Skin epidermis (tissue), 12 donors: ENCODE measurements around the gene TLE3.
"Not testable (repeated sequence)": the region's sequence is repeated elsewhere in the genome, so short reads cannot be mapped to it uniquely, and the experiment has no call there.

Experiments
- H3K27ac ChIP-seq, 21 experiments: fragments of 200-600 bp; sonication (generic) in 11 of 21; one replicate each; pipeline ENCODE4 v1.5.0; 2020; ENCODE audit warnings: mild to moderate bottlenecking in 3 of 21, inconsistent platforms in 2 of 21, moderate library complexity in 2 of 21
- H3K4me3 ChIP-seq, 7 experiments: fragments of 200-600 bp; sonication (generic) in 2 of 7; one replicate each; pipeline ENCODE4 v1.5.0; 2020; ENCODE audit warnings: inconsistent platforms in 2 of 7, mild to moderate bottlenecking in 2 of 7, moderate library complexity in 1 of 7

TLE3 gene

DNA sequence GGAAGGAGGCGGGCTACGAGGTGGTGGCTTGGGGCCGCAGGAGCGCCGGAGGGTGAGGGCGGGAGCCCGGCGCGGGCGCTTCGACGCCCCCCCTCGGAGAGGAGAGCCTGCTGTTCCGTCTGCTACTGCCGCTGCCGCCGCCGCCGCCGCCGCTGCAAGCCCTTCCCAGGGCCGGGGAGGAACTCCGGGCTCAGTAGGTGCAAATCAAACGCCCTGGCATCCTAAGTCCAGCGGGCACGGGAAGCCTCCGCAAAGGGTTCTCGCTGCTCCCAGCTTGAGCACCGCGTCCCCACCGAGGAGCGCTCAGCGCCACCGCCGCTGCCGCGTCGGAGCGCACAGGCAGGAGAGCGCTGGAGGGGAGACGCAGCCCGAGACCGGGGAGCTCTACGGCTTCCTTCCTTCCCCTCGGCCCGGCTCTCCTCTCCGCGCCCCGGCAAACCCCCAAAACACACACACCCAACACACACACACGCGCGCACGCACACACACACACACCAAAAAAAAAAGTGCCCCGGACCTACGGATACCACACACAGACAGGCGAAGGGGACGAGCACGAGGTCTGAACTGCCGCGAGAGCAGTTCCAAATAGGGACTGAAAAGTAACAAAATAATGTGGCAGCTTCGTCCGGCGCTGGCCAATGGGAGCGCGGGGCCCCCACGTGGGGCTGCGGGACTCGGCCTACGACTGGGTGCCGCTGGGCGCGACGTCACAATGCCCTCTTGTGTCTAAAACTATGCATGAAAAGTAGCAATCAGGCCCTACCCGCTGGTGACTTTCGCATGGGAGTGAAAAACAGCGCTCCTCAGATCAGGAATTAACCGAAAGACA, at the start of gene TLE3:
Gene TLE3 (minus strand): TSS at position 597 of the 832 bp plus-strand sequence. CDS start 1,119 bp downstream, outside the sequence.
- Histone ChIP-seq H3K27ac (peak within 1 kb of the TSS; percentile 80 to 99 (median 96)), H3K4me3 (peak within 1 kb of the TSS; percentile 58 to 91 (median 86))

DNA sequence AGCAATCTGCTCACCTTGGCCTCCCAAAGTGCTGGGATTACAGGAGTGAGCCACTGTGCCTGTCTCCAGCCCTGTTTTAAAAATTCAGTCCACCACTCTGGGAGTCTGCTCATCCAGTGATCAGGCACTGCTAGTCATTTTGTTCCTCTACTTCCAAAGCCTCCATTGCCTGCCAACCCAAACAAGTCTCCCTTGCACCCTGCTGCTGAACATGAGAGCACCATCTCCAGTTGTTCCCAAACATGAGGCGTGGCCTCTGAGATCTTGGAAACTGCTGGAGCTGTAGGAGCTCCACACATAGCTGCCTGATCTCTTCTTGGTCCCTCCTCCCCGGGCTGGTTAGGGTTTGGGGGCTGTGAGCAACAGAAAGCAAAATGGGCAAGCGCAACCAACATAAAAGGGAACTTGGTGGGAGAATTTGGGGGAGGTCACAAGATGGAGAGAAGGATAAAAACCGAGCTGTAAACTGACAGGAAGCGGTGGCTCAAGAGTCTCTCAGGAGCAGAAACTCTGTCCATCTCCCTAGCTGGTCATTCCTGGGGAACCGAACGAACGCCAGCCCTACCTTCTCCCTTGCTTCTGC, 49.6 kb upstream of the TLE3 start:
- H3K4me3 ChIP-seq = no peak overlapping the region
- no peak overlapping the region for H3K27ac ChIP-seq

DNA sequence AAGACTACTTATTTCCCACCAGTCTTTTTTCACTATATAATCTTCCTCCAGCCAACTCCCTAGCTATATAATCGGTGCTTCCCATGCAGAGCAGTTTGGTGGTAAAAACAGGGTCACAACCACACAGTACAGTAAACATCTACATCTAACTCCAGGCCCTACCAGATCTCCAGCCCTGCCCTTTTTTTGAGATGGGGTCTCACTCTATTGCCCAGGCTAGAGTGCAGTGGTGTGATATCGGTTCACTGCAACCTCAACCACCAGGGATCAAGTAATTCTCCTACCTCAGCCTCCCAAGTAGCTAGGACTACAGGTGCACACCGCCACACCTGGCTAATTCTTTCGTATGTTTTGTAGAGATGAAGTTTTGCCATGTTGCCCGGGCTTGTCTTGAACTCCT, 49.1 kb upstream of the TLE3 start:
- Histone ChIP-seq H3K27ac (no peak overlapping the region), H3K4me3 (no peak overlapping the region)

DNA sequence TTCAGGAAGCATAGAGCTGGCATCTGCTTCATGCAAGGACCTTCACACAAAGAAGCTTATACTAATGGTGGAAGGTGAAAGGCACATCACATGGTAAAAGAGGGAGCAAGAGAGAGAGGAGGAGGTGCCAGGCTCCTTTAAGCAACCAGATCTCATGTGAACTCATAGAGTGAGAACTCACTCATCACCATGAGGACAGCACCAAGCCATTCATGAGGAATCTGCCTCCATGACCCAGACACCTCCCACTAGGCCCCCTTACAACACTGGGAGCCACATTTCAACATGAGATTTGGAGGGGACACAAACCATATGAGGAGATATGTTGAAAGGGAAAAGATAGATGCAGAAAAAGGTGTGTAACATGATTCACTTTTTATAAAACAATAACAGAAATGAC, 48.4 kb upstream of the TLE3 start:
- Histone ChIP-seq H3K4me3 (no peak overlapping the region), H3K27ac (no peak overlapping the region)

DNA sequence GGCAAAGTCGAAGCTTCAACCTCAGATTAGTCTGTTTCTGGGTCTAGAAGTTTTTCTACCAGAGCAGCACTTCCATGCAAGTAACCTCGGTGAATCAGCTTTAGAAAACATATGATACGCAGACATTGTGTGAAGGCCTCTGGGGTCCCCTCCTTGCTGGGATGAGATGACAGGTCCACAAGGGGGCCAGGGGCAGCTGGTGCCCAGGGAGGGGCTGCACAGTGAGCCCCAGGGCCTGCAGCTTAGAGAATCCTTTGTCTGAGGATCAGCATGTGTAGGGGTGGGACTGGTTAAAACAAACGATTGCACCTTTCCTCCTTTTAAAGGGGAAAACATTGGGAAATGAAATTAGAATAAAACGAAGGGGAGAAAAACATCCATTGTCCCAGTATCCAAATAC, 47.5 kb upstream of the TLE3 start:
- no peak overlapping the region for H3K4me3 ChIP-seq
- H3K27ac ChIP-seq = no peak overlapping the region

DNA sequence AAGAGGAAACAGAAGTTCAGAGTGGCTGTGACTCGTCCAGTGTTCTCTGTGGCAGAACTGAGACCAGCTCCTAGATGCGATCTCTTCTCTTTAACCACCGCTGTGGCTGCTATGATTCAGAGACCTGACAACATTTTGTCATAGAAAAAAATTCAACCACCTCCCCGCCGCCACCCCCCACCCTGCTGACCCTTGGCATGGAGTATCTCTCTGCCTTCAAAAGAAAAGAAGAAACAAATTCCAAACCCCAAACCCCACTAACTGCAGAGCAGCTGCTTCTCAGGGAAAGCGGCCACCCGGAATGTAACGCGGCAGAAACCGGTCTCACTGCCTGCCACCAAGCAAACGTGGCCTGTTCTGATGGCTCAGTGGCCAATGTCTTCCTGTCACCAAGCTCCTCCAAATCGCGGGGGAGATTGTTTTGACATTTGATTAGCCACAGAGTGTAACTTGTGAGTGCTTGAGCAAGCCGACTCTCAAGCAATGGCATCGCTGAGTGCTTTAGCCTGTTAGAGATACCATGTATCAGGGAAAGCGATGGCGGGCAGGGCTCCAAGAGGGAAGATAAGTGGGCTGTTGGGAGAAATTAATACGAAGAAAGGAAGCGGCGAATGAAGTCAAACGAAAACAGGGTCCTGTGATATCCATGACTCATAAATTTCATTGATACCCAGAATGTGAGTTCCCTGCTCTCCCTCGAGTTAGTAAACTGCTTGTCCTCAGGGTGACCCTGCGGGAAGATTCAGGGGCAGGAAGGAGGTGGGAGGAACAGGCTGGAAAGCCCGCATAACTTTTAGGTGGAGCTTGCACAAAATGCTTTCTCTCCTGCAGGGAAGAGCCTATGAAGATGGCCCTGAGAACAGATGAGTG, 44.8 kb upstream of the TLE3 start:
- Histone ChIP-seq H3K4me3 (no peak overlapping the region), H3K27ac (peak overlapping the region in 1 of 21 experiments; percentile 52)

DNA sequence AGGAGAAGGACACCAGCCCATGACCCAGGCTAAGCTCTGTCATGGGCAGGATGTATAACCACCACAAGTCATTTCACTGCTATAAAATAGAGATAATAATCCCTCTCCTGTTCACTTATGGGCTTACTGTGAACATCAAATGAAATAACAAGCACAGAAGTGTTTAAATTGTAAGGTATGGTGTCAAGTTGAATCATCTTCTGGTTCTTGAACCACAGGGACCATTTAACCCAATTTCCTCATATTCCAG, 44.3 kb upstream of the TLE3 start:
- H3K4me3 ChIP-seq = no peak overlapping the region
- peak overlapping the region in 2 of 21 experiments; percentile 25 to 52 for H3K27ac ChIP-seq

DNA sequence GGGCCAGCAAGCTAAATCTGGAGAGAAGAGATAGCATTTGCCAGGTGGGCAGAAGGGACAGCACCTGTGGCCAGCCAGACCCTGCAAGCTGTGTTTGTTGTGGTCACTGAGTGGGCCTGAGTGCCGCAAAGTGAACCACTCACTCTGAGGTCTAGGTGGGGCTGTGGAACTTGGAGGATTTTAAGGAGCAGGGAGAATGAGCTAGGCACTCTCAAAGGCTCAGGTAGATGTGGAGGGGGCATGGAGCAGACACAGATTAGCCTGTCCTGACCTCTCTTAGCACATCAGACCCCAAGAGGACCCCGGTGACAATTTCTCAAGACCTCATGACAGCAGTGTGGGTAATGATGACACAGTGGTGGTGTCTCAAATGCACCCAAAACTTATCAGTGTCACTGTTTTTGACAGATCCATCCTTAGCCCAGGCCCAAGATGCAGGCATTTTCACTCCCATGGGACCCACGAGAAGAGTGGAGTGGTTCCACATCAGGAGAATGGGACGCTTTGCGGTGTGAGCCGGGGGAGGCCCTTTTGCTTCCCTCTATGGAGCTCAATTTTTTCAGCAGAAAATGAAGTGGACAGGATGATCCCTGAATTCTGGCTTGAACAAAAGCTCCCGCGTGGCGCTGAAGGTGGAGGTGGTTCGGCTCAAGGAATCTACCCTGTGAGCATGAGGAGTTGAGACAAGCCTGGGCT, 43.8 kb upstream of the TLE3 start:
- Histone ChIP-seq H3K27ac (peak overlapping the region in 2 of 21 experiments; percentile 4 to 25), H3K4me3 (no peak overlapping the region)

DNA sequence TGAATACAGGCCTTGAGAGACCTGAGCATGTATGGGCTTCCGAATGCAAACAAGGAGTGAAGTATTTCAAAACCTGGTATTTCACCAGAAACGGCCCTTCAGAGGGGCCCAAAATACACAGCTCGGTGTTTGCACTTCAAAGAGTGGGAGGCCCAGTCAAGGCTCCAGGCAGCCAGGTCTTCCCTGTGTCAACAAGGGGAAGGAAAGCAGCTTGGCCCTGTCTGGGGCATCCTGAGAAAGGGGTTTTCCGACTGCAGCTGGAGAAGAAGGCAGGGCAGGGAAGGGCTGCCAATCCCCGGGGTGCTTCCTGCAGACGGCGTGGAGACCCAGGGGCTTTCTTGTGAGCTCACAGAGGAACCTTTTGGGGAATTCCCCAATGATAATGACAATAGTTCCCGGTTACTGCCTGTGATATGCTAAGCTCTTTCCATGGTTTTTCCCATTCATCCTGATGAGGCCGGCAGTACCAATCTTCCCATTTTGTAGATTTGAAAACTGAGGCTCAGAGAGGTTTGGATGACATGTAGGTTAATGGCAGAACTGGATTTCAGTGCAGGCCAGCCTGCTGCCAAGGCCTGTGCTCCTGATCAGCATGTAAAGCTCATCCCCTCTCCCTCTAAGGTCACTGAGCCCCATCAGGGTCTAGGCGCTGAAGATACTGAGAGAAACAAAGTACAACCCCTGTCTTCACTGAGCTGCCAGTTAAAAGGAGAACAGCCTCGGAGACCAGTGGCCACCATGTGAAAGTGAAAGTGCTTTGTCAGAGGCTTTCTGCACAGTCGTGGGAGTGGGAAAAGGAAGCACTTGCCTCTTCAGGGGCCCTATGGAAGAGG, 43.0 kb upstream of the TLE3 start:
- peak overlapping the region in 4 of 21 experiments; percentile 2 to 49 (median 4) for H3K27ac ChIP-seq
- no peak overlapping the region for H3K4me3 ChIP-seq

DNA sequence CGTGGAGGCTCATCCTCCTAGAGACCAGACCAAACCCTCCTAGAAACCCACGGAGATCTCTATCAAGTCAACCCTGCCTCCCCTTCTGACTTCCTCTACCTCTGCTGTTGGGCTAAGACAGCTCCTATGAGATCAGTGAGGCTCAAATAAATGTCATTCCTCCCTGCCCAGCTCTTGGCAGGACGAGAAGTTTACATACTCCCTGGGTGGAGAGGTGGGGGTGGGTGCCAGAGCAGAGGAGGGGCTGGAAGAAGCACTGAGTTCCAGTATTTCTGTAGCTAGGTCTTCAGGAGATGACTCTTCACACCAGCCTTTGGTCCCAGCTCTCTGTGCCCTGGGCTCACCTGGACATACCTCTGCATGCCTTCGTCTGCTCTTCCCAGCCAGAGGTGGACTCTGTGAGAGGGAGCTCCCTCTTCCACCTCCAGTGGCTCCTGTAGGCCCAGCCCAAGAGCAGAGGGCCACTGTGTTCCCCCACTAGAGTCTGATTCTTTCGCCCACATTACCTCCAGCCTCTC, 42.4 kb upstream of the TLE3 start:
- Histone ChIP-seq H3K4me3 (no peak overlapping the region), H3K27ac (peak overlapping the region in 2 of 21 experiments; percentile 2 to 49)

DNA sequence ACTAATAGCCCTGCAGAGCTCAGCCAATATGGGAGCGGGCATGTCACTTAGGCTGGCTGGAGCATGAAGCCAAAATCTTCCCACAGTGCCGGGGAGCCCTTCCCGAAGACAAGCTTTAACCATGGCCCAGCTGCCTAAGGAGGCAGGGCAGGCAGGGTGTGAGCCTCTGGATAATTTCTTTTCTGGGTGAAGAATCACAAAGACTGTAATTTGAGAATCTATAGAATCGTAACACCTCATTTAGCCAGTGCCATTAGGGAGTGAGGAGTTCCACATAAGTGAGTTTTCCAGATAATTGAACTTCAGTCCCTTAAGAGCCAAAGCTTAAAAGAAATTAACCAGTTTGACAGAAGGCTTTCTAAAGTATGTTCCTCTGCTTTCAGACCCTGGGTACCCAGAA, 40.2 kb upstream of the TLE3 start:
- Histone ChIP-seq H3K4me3 (no peak overlapping the region), H3K27ac (no peak overlapping the region)

DNA sequence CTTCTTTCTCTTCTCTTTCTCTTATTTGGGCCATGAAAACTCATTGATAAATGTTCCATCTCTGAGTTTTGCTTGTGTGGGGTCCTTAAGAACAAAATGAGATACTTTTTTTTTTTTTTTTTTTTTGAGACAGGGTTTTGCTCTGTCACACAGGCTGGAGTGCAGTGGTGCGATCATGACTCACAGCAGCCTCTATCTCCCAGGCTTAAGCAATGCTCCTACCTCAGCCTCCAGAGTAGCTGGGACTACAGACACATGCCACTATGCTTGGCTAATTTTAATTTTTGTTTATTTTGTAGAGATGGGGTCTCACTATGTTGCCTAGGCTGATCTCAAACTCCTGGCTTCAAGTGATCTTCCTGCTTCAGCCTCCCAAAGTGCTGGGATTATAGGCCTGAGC, 39.3 kb upstream of the TLE3 start:
- not testable (repeated sequence) for H3K27ac ChIP-seq, H3K4me3 ChIP-seq

DNA sequence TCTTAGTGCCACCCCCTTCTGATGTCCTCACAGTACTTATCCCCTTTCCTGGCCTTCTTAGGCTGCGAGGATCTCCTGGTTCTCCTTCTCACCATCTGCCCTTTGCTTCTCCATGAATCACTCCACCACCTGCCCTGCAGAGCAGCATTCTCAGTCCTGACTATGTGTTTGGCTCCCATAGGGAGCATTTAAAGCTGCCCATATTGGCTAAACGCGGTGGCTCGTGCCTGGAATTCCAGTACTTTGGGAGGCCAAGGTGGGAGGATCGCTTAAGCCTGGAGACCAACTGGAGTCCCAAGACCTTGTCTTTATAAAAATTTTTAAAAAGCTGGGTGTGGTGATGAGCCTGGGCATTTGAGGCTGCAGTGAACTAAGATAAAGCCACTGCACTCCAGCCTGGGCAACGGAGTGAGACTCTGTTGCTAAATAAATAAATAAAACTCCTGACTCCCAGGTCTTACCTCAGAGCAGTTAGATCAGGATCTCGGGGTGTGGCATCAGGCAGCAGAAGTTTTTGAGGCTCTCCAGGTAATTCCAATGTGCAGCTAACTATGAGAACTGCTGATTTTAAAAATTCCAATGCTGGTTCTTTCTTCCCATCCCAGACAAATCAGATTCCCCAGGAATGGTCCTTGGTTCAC, 36.2 kb upstream of the TLE3 start:
- H3K4me3 ChIP-seq = no peak overlapping the region
- no peak overlapping the region for H3K27ac ChIP-seq

DNA sequence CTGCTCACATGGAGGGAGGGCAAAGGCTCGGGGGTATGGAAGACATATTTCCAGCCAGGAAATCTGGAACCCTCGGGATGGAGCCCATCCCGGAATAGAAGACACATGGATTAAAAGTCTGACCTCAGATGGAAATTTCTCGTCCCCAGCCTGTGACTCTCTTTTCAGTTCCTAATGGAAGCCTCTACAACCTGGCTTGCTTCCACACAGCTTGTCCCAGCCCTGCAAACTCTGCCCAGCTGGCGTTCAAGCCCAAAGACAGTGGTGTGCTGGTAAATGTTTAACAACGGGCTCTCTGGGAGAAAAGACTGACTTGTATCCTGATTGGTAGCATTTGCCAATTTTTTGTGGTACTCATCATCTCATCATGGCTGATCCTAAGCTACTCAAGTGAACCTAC, 35.6 kb upstream of the TLE3 start:
- no peak overlapping the region for H3K4me3 ChIP-seq
- H3K27ac ChIP-seq = no peak overlapping the region

DNA sequence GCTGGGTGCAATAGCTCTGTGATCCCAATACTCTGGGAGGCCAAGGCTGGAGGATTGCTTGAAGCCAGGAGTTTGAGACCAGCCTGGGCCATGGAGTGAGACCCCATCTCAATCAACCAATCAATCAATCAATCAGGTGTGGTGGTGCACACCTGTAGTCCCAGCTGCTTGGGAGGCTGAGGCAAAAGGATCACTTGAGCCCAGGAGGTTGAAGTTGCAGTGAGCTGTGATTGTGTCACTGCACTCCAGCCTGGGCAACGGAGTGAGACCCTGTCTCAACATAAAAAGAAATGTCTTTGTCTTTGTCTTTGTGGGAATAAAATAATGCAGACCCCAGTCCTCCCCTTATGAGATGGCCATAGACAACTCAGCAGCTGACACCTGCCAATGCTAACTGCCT, 34.9 kb upstream of the TLE3 start:
- no peak overlapping the region for H3K27ac ChIP-seq
- H3K4me3 ChIP-seq = no peak overlapping the region

DNA sequence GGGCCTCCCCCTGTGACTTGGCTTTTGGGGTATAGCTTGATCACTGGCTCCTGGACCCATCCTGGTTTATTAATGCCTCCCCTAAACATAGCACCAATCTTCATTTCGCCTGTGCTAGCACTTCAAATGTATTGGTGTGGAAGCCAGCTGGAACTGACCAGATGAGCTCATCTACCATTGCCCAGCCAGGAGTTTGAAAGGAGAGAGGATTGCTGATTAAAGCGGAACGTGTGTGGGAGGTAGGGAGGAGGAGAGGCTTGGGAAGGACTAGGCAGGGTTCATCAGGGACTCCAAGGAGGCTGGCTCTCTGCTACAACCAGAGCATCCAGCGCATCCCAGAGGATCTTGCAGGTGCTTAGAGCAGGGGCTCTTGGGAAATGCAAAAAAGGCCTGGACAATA, 34.4 kb upstream of the TLE3 start:
- no peak overlapping the region for H3K4me3 ChIP-seq
- H3K27ac ChIP-seq = no peak overlapping the region

DNA sequence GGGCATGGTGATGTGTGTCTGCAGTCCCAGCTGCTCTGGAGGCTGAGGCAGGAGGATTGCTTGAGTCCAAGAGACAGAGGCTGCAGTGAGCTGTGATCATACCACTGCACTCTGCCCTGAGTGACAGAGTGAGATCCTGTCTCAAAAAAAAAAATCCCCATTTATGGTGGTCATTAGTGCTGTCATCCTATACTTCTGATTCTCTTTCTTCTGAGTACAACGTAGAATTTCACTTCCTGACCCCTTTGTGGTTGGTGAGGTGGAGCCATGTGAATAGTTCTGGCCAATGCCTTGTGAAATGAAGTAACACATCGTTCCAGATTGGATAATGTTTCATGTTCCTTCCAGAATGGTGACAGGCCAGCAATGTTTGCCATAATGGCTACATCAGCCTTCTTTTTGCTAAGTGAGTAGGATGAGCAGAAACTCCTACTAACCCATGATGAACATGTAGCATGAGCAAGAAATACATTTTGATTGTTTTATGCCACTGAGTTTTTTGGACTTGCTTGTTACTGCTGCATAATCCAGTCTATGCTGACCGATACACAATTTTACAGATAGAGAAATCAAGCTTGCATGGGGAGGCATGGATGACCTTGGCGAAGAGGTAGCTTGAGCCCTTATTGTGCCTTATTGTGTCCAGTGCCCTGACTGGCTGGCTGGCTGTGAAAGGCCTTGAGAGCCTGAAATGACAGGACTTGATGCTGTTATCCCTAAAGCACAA, 30.9 kb upstream of the TLE3 start:
- Histone ChIP-seq H3K4me3 (no peak overlapping the region), H3K27ac (no peak overlapping the region)
